ENCODE measurements around the gene PKD2L1. TPM values are rescaled to one million over a fixed set of nuclear protein-coding genes. Genes with fewer than 3 reads are reported as not detected.
A peak's percentile ranks its signal among the peaks of the same experiment; 100 is the strongest.

Gene PKD2L1
- total RNA-seq, 2 donors from 2014 or later: not detected

DNA sequence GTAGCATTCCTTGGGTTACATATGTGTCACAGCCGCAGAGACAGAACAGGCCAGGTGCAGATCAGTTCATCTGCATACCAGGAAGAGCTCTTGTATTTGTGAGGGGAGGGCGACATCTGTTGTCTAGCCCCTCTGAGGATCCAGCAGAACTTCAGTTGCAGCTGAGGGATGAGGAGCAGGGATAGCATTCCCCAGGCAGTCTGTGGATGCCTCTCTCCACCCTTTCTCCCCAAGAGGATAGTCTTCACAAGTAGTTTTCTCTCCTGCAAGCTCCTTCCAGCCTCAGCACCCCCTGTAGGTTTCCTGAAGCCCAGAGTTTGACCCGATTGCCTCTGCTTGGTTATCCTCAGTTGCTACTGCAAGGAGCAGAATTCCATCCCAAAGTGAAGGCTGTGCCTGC is 19.6 kb upstream of the PKD2L1 start:
- Histone ChIP-seq H3K4me1 (peaks cover 21% of the 10 kb centered on the region), H3K27ac (no peak overlapping the region), H3K9me3 (no peaks in the 10 kb centered on the region), H3K36me3 (replicated peaks in 1 of 2; ENCODE audit: insufficient read depth in 1 of 2, low read depth in 2 of 2) (no peaks in the 10 kb centered on the region), H3K4me3 (no peak overlapping the region), H3K27me3 (no peaks in the 10 kb centered on the region)
- no peak for ATAC-seq
- TF ChIP-seq POLR2A (IDR thresholded peaks at IDR 0.05): no peak
- TF ChIP-seq, protein P1, sequence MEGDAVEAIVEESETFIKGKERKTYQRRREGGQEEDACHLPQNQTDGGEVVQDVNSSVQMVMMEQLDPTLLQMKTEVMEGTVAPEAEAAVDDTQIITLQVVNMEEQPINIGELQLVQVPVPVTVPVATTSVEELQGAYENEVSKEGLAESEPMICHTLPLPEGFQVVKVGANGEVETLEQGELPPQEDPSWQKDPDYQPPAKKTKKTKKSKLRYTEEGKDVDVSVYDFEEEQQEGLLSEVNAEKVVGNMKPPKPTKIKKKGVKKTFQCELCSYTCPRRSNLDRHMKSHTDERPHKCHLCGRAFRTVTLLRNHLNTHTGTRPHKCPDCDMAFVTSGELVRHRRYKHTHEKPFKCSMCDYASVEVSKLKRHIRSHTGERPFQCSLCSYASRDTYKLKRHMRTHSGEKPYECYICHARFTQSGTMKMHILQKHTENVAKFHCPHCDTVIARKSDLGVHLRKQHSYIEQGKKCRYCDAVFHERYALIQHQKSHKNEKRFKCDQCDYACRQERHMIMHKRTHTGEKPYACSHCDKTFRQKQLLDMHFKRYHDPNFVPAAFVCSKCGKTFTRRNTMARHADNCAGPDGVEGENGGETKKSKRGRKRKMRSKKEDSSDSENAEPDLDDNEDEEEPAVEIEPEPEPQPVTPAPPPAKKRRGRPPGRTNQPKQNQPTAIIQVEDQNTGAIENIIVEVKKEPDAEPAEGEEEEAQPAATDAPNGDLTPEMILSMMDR (IDR thresholded peaks at IDR 0.05): no peak
- 92 to 100% methylated on average over 3 of the region's 3 CpGs for WGBS, 2 donors
- DNase-seq: no peak
- intact Hi-C loops (cut with DNase I): no loop called here

DNA sequence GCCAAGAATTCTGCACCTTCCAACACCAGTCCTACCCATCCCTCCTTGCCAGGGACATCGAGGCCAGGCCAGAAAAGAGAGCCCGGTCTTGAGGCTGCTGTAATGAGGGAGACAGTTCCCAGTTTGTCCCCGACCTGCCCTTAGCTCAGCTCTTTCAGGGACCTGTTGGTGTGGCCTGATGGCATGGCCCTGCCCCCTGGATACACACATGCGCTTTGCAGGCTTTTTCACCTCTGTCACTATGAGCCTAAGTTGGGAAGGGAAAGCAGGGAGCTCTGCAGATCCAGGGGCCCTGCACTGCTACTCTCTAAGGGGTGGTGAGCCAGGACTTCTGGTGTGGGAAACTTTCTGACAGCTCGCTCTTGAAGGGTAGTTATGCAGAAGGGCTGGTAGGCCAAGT is 19.1 kb upstream of the PKD2L1 start:
- H3K27ac ChIP-seq: no peak overlapping the region
- H3K4me1 ChIP-seq: peaks cover 21% of the 10 kb centered on the region
- H3K4me3 ChIP-seq: no peak overlapping the region
- intact Hi-C loops (cut with DNase I): no loop called here
- no peaks in the 10 kb centered on the region for H3K27me3 ChIP-seq
- TF ChIP-seq, protein P1 (IDR thresholded peaks at IDR 0.05): no peak
- no peak for TF ChIP-seq POLR2A (IDR thresholded peaks at IDR 0.05)
- ATAC-seq (no peak), DNase-seq (no peak)
- H3K36me3 ChIP-seq (replicated peaks in 1 of 2; ENCODE audit: insufficient read depth in 1 of 2, low read depth in 2 of 2): no peaks in the 10 kb centered on the region
- no peaks in the 10 kb centered on the region for H3K9me3 ChIP-seq
- 81 to 100% methylated on average over 1 to 5 of the region's 5 CpGs for WGBS, 2 donors

DNA sequence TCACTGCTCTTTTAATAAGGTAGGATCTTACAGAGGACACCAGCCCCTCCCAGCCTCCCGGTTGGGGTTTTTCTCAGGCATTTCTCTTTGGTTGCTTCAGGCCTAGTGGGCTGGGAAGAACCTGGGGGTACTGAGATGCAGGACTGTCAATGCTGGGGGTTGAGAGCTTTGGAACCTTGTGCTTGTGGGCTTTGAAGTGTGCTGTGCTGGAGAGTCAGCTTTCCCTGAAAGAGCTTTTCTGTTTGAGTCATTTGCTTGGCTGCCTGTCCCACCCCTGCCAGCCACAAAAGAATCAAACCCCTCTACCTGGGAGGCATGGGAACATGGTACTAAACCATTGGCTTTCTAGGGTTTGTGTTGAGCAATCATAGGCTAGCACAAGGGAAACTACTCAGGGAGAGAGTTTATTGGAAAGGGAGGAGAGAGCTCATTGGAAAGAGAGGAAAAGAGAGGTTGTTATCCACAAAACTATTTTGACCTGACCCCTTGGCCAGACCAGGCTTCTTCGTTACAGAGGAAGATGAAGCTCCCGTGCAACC is 18.4 kb upstream of the PKD2L1 start:
- Histone ChIP-seq H3K27ac (no peak overlapping the region), H3K9me3 (no peaks in the 10 kb centered on the region), H3K27me3 (no peaks in the 10 kb centered on the region), H3K36me3 (replicated peaks in 1 of 2; ENCODE audit: insufficient read depth in 1 of 2, low read depth in 2 of 2) (no peaks in the 10 kb centered on the region), H3K4me3 (no peak overlapping the region), H3K4me1 (peaks cover 21% of the 10 kb centered on the region)
- TF ChIP-seq, protein P1 (IDR thresholded peaks at IDR 0.05): no peak
- TF ChIP-seq POLR2A (IDR thresholded peaks at IDR 0.05): no peak
- ATAC-seq (no peak), DNase-seq (no peak)
- intact Hi-C loops (cut with DNase I): no loop called here
- 93 to 96% methylated on average over 3 of the region's 3 CpGs for WGBS, 2 donors

DNA sequence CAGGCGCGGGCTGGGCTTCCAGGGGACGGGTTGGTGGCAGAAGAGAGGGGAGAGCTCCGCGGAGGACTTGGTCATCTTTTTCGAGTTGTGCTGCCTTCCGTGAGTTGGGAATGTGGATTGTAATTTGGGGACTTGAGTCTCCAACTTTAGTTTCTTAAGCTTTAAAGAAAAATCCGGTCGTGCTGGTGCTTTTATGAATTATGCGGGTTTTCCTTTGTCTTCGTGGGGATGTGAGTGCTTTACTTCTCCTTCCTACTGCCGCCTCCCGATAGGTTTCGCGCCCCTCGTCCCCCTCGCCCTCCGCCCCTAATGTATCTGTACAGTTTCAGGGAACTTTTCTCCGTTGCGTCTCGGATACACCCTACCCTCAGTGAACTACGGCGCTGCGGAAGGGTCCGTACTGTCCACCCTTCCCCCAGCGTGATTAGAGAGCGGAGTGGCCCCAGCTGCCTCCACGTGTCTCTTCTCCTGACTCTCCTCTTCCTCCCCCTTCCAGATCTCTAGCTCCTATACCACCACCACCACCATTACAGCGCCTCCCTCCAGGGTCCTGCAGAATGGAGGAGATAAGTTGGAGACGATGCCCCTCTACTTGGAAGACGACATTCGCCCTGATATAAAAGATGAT is 17.7 kb upstream of the PKD2L1 start:
- H3K36me3 ChIP-seq (replicated peaks in 1 of 2; ENCODE audit: insufficient read depth in 1 of 2, low read depth in 2 of 2): no peaks in the 10 kb centered on the region
- intact Hi-C loops (cut with DNase I): no loop called here
- no peaks in the 10 kb centered on the region for H3K9me3 ChIP-seq
- no peak for TF ChIP-seq POLR2A (IDR thresholded peaks at IDR 0.05)
- TF ChIP-seq, protein P1 (IDR thresholded peaks at IDR 0.05): no peak
- ATAC-seq: peak; percentile 22
- no peaks in the 10 kb centered on the region for H3K27me3 ChIP-seq
- no peak overlapping the region for H3K27ac ChIP-seq
- DNase-seq: no peak
- 30 to 33% methylated on average over 32 of the region's 32 CpGs for WGBS, 2 donors
- H3K4me3 ChIP-seq: peak overlapping the region; percentile 13 to 41
- peaks cover 21% of the 10 kb centered on the region for H3K4me1 ChIP-seq
